ENCODE measurements around the gene TTLL12. TPM values are rescaled to one million over a fixed set of nuclear protein-coding genes. Genes with fewer than 3 reads are reported as not detected.

Gene TTLL12
- total RNA-seq, 2 donors from 2014 or later: 21.0 to 25.1 TPM

GRCh38 chr22:43201486-43202219 is 14.7 kb upstream of the TTLL12 start:
- ATAC-seq (no peak), DNase-seq (no peak)
- intact Hi-C loops (cut with DNase I): no loop called here
- TF ChIP-seq CTCF (IDR thresholded peaks at IDR 0.05) (no peak), POLR2A (IDR thresholded peaks at IDR 0.05) (no peak)
- H3K27me3 ChIP-seq: no peaks in the 10 kb centered on the region
- no peaks in the 10 kb centered on the region for H3K36me3 ChIP-seq (replicated peaks in 1 of 2; ENCODE audit: insufficient read depth in 1 of 2, low read depth in 2 of 2)
- no peak overlapping the region for H3K4me3 ChIP-seq
- no peaks in the 10 kb centered on the region for H3K9me3 ChIP-seq
- H3K27ac ChIP-seq: no peak overlapping the region
- H3K4me1 ChIP-seq: no peaks in the 10 kb centered on the region
- 91 to 96% methylated on average over 16 to 26 of the region's 26 CpGs for WGBS, 2 donors

GRCh38 chr22:43200555-43200954 is 13.6 kb upstream of the TTLL12 start:
- intact Hi-C loops (cut with DNase I): no loop called here
- WGBS, 2 donors: 76% methylated on average over 8 to 13 of the region's 13 CpGs
- Histone ChIP-seq H3K4me3 (no peak overlapping the region), H3K27me3 (no peaks in the 10 kb centered on the region), H3K4me1 (no peaks in the 10 kb centered on the region), H3K36me3 (replicated peaks in 1 of 2; ENCODE audit: insufficient read depth in 1 of 2, low read depth in 2 of 2) (no peaks in the 10 kb centered on the region), H3K9me3 (no peaks in the 10 kb centered on the region), H3K27ac (no peak overlapping the region)
- no peak for ATAC-seq
- no peak for DNase-seq
- TF ChIP-seq POLR2A (IDR thresholded peaks at IDR 0.05) (no peak), CTCF (IDR thresholded peaks at IDR 0.05) (no peak)

- intact Hi-C loops (cut with DNase I): no loop called here
- Histone ChIP-seq H3K9me3 (no peaks in the 10 kb centered on the region), H3K27ac (no peak overlapping the region), H3K4me3 (no peak overlapping the region), H3K27me3 (no peaks in the 10 kb centered on the region), H3K36me3 (replicated peaks in 1 of 2; ENCODE audit: insufficient read depth in 1 of 2, low read depth in 2 of 2) (no peaks in the 10 kb centered on the region), H3K4me1 (no peaks in the 10 kb centered on the region)
- 83 to 87% methylated on average over 6 to 17 of the region's 17 CpGs for WGBS, 2 donors
- DNase-seq: no peak
- TF ChIP-seq POLR2A (IDR thresholded peaks at IDR 0.05) (no peak), CTCF (IDR thresholded peaks at IDR 0.05) (no peak)
- no peak for ATAC-seq
These were observed 13.1 kb upstream of the TTLL12 start for GRCh38 chr22:43200031-43200430.

DNA sequence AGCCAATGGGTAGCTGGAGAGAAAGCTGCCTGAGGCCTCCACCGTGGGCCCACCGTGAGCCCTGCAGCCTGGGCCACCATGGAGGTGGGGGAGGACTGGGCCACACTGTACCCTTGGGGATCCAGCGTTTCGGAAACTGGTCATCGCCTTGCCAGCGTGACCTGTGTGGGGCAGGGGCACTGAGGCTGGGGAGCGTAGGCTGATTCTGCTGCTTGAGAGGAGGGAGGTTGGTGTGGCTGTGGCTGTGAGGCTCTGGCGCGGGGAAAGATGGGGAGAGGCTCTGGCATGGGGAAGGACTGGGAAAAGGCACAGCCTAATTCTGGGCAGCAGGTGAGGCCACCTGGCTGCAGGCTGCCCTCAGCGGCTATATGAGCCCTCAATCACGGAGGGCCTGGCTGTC is 12.6 kb upstream of the TTLL12 start:
- 71 to 92% methylated on average over 2 to 11 of the region's 11 CpGs for WGBS, 2 donors
- no peaks in the 10 kb centered on the region for H3K4me1 ChIP-seq
- intact Hi-C loops (cut with DNase I): no loop called here
- H3K4me3 ChIP-seq: no peak overlapping the region
- no peaks in the 10 kb centered on the region for H3K36me3 ChIP-seq (replicated peaks in 1 of 2; ENCODE audit: insufficient read depth in 1 of 2, low read depth in 2 of 2)
- H3K9me3 ChIP-seq: no peaks in the 10 kb centered on the region
- H3K27ac ChIP-seq: no peak overlapping the region
- no peaks in the 10 kb centered on the region for H3K27me3 ChIP-seq
- DNase-seq (no peak), ATAC-seq (no peak)
- TF ChIP-seq POLR2A (IDR thresholded peaks at IDR 0.05): no peak
- TF ChIP-seq CTCF (IDR thresholded peaks at IDR 0.05): no peak

DNA sequence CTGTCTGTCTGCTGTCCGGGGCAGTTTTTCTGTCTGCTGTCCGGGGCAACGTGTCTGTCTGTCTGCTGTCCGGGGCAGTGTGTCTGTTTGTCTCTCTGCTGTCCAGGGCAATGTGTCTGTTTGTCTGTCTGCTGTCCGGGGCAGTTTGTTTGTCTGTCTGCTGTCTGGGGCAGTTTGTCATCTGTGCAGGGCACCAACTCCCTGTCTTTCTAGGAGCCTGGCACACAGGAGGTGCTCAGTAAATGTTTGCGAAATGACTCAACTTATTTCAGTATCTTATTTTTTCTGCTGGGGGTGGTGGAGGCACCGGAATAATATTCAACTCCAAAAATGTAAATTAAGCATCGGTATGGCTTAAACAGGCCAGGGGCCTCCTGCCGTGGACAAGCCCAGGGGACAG is 12.0 kb upstream of the TTLL12 start:
- Histone ChIP-seq H3K36me3 (replicated peaks in 1 of 2; ENCODE audit: insufficient read depth in 1 of 2, low read depth in 2 of 2) (no peaks in the 10 kb centered on the region), H3K9me3 (no peaks in the 10 kb centered on the region), H3K4me1 (no peaks in the 10 kb centered on the region), H3K27ac (no peak overlapping the region), H3K27me3 (no peaks in the 10 kb centered on the region), H3K4me3 (no peak overlapping the region)
- intact Hi-C loops (cut with DNase I): no loop called here
- ATAC-seq: no peak
- WGBS, 2 donors: 66 to 69% methylated on average over 9 of the region's 9 CpGs
- no peak for DNase-seq
- no peak for TF ChIP-seq POLR2A (IDR thresholded peaks at IDR 0.05)
- no peak for TF ChIP-seq CTCF (IDR thresholded peaks at IDR 0.05)
